Loucy (cell line): ENCODE results near the gene SLC9A5.

Experiments used
- H2AFZ ChIP-seq: fragments of 200-600 bp; sonication (generic); 2 replicates; pipeline ENCODE4 v1.6.0; 2016; ENCODE audit warnings: antibody characterized with exemption, mild to moderate bottlenecking, low read length, moderate library complexity
- H3F3A ChIP-seq: fragments of 200-600 bp; 2 replicates; pipeline ENCODE4 v1.6.0; 2016; ENCODE audit warnings: antibody characterized with exemption, low read depth, mild to moderate bottlenecking
- H3K27me3 ChIP-seq: fragments of 200-600 bp; sonication (generic); 2 replicates; pipeline ENCODE4 v1.6.1; 2014; ENCODE audit warnings: low read length, mild to moderate bottlenecking; ENCODE audit not compliant: insufficient read depth, poor library complexity, severe bottlenecking
- H3K36me3 ChIP-seq: fragments of 200-600 bp; sonication (generic); 2 replicates; pipeline ENCODE4 v1.6.1; 2016; ENCODE audit warnings: low read length; ENCODE audit not compliant: insufficient read depth
- H3K4me1 ChIP-seq: fragments of 200-600 bp; sonication (generic); 2 replicates; pipeline ENCODE4 v1.5.1; 2014; ENCODE audit warnings: low read length, mild to moderate bottlenecking; ENCODE audit not compliant: insufficient read depth, poor library complexity, severe bottlenecking
- H3K4me2 ChIP-seq: fragments of 200-600 bp; sonication (generic); 2 replicates; pipeline ENCODE4 v1.6.0; 2014; ENCODE audit warnings: antibody characterized with exemption, low read length, low read depth, mild to moderate bottlenecking; ENCODE audit not compliant: poor library complexity, severe bottlenecking
- H3K4me3 ChIP-seq: fragments of 200-600 bp; sonication (generic); 2 replicates; pipeline ENCODE4 v1.5.1; 2014; ENCODE audit warnings: low read length, mild to moderate bottlenecking, mixed read lengths; ENCODE audit not compliant: poor library complexity, severe bottlenecking
- H3K79me2 ChIP-seq: fragments of 200-600 bp; sonication (generic); 2 replicates; pipeline ENCODE4 v1.6.1; 2014; ENCODE audit warnings: low read length; ENCODE audit not compliant: insufficient read depth
- H3K9ac ChIP-seq: fragments of 200-600 bp; sonication (generic); 2 replicates; pipeline ENCODE4 v1.6.0; 2014; ENCODE audit warnings: mild to moderate bottlenecking, low read depth, low read length, moderate library complexity; ENCODE audit not compliant: poor library complexity, severe bottlenecking
- H3K9me2 ChIP-seq: fragments of 200-600 bp; sonication (generic); replicated peaks from 2 replicates; pipeline ENCODE4 v1.6.1; 2016; ENCODE audit warnings: low read depth, low read length, mixed read lengths
- H3K9me3 ChIP-seq: fragments of 200-600 bp; sonication (generic); 2 replicates; pipeline ENCODE4 v1.6.1; 2014; ENCODE audit warnings: mild to moderate bottlenecking, antibody characterized with exemption, low read length, low read depth; ENCODE audit not compliant: insufficient read depth
- H4K20me1 ChIP-seq: fragments of 200-600 bp; sonication (generic); 2 replicates; pipeline ENCODE4 v1.6.0; 2014; ENCODE audit warnings: antibody characterized with exemption, low read length, mild to moderate bottlenecking; ENCODE audit not compliant: insufficient read depth, poor library complexity, severe bottlenecking
- EZH2phosphoT487 ChIP-seq: fragments of 200-600 bp; IDR thresholded peaks from 2 replicates; pipeline ENCODE4 v1.6.1; 2018; ENCODE audit warnings: antibody characterized with exemption, mild to moderate bottlenecking, moderate library complexity, borderline replicate concordance
- TF ChIP-seq, protein P1 (sequence below): fragments of 200-600 bp; sonication (generic); conservative IDR thresholded peaks from 2 replicates; pipeline ENCODE4 v1.5.1; 2014; ENCODE audit warnings: mild to moderate bottlenecking, antibody characterized with exemption, low read length

Gene SLC9A5

DNA sequence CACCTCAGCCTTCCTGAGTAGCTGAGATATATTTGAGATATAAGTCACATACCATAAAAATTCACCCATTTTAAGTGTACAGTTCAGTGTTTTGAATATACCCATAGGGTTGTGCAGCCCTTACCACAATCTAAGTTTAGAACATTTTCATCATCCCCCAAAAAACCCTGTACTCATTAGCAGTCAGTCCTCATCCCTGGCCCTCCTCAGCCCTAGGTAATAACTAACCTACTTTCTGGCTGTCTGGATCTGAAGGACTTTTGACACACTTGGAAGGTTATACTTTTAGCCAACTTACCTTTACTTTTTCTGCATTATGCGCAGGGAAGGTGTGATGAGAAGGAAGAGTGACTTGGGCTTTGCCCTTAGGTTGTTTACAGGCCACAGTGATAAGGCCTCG, 26.5 kb downstream of the SLC9A5 start:
- TF ChIP-seq, protein P1, sequence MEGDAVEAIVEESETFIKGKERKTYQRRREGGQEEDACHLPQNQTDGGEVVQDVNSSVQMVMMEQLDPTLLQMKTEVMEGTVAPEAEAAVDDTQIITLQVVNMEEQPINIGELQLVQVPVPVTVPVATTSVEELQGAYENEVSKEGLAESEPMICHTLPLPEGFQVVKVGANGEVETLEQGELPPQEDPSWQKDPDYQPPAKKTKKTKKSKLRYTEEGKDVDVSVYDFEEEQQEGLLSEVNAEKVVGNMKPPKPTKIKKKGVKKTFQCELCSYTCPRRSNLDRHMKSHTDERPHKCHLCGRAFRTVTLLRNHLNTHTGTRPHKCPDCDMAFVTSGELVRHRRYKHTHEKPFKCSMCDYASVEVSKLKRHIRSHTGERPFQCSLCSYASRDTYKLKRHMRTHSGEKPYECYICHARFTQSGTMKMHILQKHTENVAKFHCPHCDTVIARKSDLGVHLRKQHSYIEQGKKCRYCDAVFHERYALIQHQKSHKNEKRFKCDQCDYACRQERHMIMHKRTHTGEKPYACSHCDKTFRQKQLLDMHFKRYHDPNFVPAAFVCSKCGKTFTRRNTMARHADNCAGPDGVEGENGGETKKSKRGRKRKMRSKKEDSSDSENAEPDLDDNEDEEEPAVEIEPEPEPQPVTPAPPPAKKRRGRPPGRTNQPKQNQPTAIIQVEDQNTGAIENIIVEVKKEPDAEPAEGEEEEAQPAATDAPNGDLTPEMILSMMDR: no peak
- H3K27me3 ChIP-seq: no peaks in the 10 kb centered on the region
- H2AFZ ChIP-seq: no peak overlapping the region
- H3K79me2 ChIP-seq: peaks cover 39% of the 10 kb centered on the region
- H3K36me3 ChIP-seq: no peaks in the 10 kb centered on the region
- no peaks in the 10 kb centered on the region for H3K9me2 ChIP-seq
- H3K4me1 ChIP-seq: peaks cover 13% of the 10 kb centered on the region
- no peaks in the 10 kb centered on the region for H3F3A ChIP-seq
- H3K9me3 ChIP-seq: no peaks in the 10 kb centered on the region
- no peak overlapping the region for H3K4me2 ChIP-seq
- no peak overlapping the region for H3K4me3 ChIP-seq
- H3K9ac ChIP-seq: no peak overlapping the region
- no peaks in the 10 kb centered on the region for H4K20me1 ChIP-seq

GRCh38 chr16:67277294-67277998, 28.7 kb downstream of the SLC9A5 start:
- H3K9me2 ChIP-seq: no peaks in the 10 kb centered on the region
- TF ChIP-seq EZH2phosphoT487: no peak
- TF ChIP-seq, protein P1: no peak
- peak overlapping the region; percentile 93 for H3K4me3 ChIP-seq
- H4K20me1 ChIP-seq: no peaks in the 10 kb centered on the region
- H3K4me2 ChIP-seq: peak overlapping the region; percentile 97
- H3K79me2 ChIP-seq: peaks cover 51% of the 10 kb centered on the region
- no peaks in the 10 kb centered on the region for H3K9me3 ChIP-seq
- no peaks in the 10 kb centered on the region; the same call in 1 of the 2 replicates for H3K36me3 ChIP-seq
- H2AFZ ChIP-seq: no peak overlapping the region
- no peaks in the 10 kb centered on the region for H3F3A ChIP-seq
- no peaks in the 10 kb centered on the region for H3K27me3 ChIP-seq
- H3K9ac ChIP-seq: peak overlapping the region; percentile 88
- H3K4me1 ChIP-seq: peaks cover 18% of the 10 kb centered on the region

DNA sequence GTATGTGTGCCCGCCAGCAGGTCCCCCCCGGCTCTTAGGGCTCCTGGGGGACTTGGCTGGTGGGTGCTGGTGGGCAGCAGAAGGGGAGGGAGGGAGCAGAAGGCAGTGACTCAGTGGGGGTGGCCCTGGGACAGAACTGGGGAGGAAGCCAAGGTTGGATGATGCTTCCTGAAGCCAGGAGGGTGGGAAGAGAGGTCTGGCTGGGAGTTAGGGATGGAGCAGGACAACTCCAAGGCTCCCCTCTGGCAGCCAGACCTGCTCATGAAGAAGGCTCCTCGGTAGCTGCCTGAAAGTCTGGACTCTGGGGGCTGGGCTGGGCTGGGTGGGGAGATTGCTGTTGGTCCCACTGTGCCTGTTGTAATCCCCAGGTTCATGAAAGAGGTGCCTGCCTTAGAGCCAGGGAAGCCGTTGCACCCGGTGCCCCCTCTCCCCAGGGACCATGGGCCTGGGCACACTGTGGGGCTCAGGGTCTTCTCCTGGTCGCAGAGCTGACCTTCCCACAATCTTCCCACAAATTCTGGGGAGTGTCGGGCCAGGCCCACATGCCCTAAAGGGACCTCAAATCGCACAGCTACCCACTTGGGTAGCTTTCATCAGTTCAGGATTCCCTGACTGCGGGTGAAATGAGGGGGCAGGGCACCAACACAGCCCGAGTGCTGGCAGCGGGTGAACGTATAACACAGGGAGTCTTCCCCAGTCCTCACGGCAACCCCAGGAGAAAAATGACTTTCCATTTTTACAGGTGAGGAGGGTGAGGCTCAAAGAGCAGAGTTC, 29.4 kb downstream of the SLC9A5 start:
- Histone ChIP-seq H3K4me2 (peak overlapping the region; percentile 97), H3K4me1 (peaks cover 18% of the 10 kb centered on the region), H2AFZ (peak overlapping the region; percentile 89), H3K27me3 (no peaks in the 10 kb centered on the region), H4K20me1 (no peaks in the 10 kb centered on the region), H3K4me3 (peak overlapping the region; percentile 93), H3K9me3 (no peaks in the 10 kb centered on the region), H3F3A (no peaks in the 10 kb centered on the region), H3K9ac (peak overlapping the region; percentile 88), H3K36me3 (no peaks in the 10 kb centered on the region; the same call in 1 of the 2 replicates), H3K79me2 (peaks cover 51% of the 10 kb centered on the region), H3K9me2 (no peaks in the 10 kb centered on the region)
- no peak for TF ChIP-seq EZH2phosphoT487
- TF ChIP-seq, protein P1: no peak
